DND-41 (cell line): ENCODE data around the gene SLC25A45.

ENCODE experiments used
- CTCF ChIP-seq: IDR thresholded peaks from 2 replicates; pipeline ENCODE4 v1.5.1; 2012; ENCODE audit warnings: borderline replicate concordance, low read length, moderate library complexity, mild to moderate bottlenecking; ENCODE audit not compliant: poor library complexity, severe bottlenecking; ENCODE audit errors: extremely low read depth
- EZH2 ChIP-seq: IDR thresholded peaks from 3 replicates; pipeline ENCODE4 v1.6.1; 2012; ENCODE audit warnings: borderline replicate concordance, low read depth, mild to moderate bottlenecking, moderate library complexity, low read length, inconsistent platforms; ENCODE audit not compliant: severe bottlenecking

DNA sequence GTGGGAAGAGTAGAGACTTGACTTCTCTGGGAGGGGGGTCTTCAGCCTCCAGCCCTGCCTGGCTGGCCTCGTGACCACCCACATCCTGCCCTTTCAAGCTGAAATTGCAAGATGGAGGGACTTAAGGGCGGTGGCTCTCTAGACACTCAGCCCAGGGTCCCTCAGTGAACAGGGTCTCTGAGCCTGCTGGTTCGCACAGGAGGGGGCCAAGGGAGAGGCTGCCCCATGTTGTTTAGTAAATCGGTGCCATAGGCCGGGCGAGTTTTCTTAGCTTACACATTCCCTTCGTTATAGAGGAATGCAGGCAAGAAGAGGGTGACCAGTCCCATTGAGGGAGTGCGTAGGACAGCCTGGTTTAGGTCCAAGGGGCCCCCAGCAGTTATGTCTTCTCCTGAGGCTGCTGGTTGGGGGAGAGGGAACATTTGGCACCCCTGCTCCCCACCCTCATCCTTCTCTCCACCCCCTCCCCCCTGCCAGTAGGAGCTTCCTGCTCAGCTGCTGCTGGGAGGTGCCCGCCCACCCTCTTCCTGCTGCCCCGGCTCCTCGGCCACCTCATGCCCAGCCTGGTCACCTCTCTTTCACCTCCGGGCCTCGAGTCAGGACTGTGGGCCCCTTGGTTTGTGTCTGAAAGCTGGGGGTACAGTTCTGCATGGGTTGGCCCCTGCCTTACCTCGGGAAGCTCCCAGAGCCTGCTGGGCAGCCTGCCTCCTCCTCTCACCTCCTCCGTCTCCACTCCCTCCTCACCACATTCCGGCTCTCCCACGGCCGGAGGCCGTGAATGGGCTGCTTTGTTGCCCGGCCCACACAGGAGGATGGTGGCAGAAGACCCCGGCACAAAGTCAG is 7.9 kb upstream of the SLC25A45 start:
- TF ChIP-seq EZH2 (no peak), CTCF (no peak)
